Neural cell (in vitro differentiated cells): ENCODE results near the gene POC5.
"Not testable (repeated sequence)": the region's sequence is repeated elsewhere in the genome, so short reads cannot be mapped to it uniquely, and the experiment has no call there.

Experiments used
- CTCF ChIP-seq: fragments of 450-650 bp; IDR thresholded peaks from 2 replicates; pipeline ENCODE4 v1.5.1; 2014; ENCODE audit warnings: antibody characterized with exemption, mild to moderate bottlenecking, moderate library complexity; ENCODE audit not compliant: poor library complexity, severe bottlenecking
- EP300 ChIP-seq: fragments of 450-650 bp; conservative IDR thresholded peaks from 2 replicates; pipeline ENCODE4 v1.6.1; 2014; ENCODE audit warnings: antibody characterized with exemption, mild to moderate bottlenecking, moderate library complexity; ENCODE audit not compliant: poor library complexity, severe bottlenecking
- EZH2 ChIP-seq: fragments of 200-600, 300-800 bp; shearing (Covaris generic), sonication (generic); IDR thresholded peaks from 2 replicates; pipeline ENCODE4 v1.6.1; 2014; ENCODE audit warnings: antibody characterized with exemption, low read length, borderline replicate concordance, mild to moderate bottlenecking; ENCODE audit not compliant: insufficient read depth, poor library complexity, severe bottlenecking
- POLR2AphosphoS5 ChIP-seq: IDR thresholded peaks from 2 replicates; pipeline ENCODE4 v1.6.1; 2012
- RAD21 ChIP-seq: fragments of 450-650 bp; conservative IDR thresholded peaks from 2 replicates; pipeline ENCODE4 v1.6.1; 2014; ENCODE audit warnings: antibody characterized with exemption, mild to moderate bottlenecking, moderate library complexity
- REST ChIP-seq: IDR thresholded peaks from 2 replicates; pipeline ENCODE4 v1.6.1; 2012; ENCODE audit warnings: borderline replicate concordance
- SMC3 ChIP-seq: fragments of 450-650 bp; conservative IDR thresholded peaks from 2 replicates; pipeline ENCODE4 v1.6.1; 2014; ENCODE audit warnings: antibody characterized with exemption, mild to moderate bottlenecking, moderate library complexity; ENCODE audit not compliant: poor library complexity

GRCh38 chr5:75731515-75731914 lies 14.3 kb upstream of the POC5 start:
- TF ChIP-seq CTCF, EP300, EZH2, SMC3, POLR2AphosphoS5, RAD21, REST: not testable (repeated sequence)
